ENCODE data around the gene MAPKAPK5.
A peak's percentile ranks its signal among the peaks of the same experiment; 100 is the strongest.

MAPKAPK5 gene

GRCh38 chr12:111858186-111858585 is 16.2 kb downstream of the MAPKAPK5 start:
- no peaks in the 10 kb centered on the region for H3K27me3 ChIP-seq (ENCODE audit: control insufficient read depth, insufficient read depth, low read length)

GRCh38 chr12:111858778-111859177 is 16.8 kb downstream of the MAPKAPK5 start:
- H3K36me3 ChIP-seq (ENCODE audit: control insufficient read depth, insufficient read depth, low read length), result peaks cover 5% of the 10 kb centered on the region; the same call in 1 of the 2 replicates
- H3K9me3 ChIP-seq (ENCODE audit: control insufficient read depth, insufficient read depth, low read length), result no peaks in the 10 kb centered on the region
- H3K27ac ChIP-seq (ENCODE audit: low read depth, low read length), result no peak overlapping the region
- H3K9ac ChIP-seq (ENCODE audit: low read depth, low read length), result no peak overlapping the region
- H3K4me1 ChIP-seq (ENCODE audit: control insufficient read depth, insufficient read depth, low read length), result peaks cover 6% of the 10 kb centered on the region
- no peak overlapping the region for H3K4me3 ChIP-seq (ENCODE audit: low read depth, low read length)
- no peaks in the 10 kb centered on the region for H3K27me3 ChIP-seq (ENCODE audit: control insufficient read depth, insufficient read depth, low read length)

More at GRCh38 chr12:111858186-111858585, 16.2 kb downstream of the MAPKAPK5 start:
- no peak overlapping the region for H3K27ac ChIP-seq (ENCODE audit: low read depth, low read length)
- H3K9ac ChIP-seq (ENCODE audit: low read depth, low read length), result no peak overlapping the region
- H3K4me3 ChIP-seq (ENCODE audit: low read depth, low read length), result no peak overlapping the region
- H3K4me1 ChIP-seq (ENCODE audit: control insufficient read depth, insufficient read depth, low read length), result peaks cover 6% of the 10 kb centered on the region
- H3K9me3 ChIP-seq (ENCODE audit: control insufficient read depth, insufficient read depth, low read length), result no peaks in the 10 kb centered on the region
- peaks cover 4% of the 10 kb centered on the region; the same call in 1 of the 2 replicates for H3K36me3 ChIP-seq (ENCODE audit: control insufficient read depth, insufficient read depth, low read length)

- Histone ChIP-seq H3K9me3 (ENCODE audit: control insufficient read depth, insufficient read depth, low read length) (no peaks in the 10 kb centered on the region), H3K36me3 (ENCODE audit: control insufficient read depth, insufficient read depth, low read length) (peaks cover 27% of the 10 kb centered on the region), H3K27ac (ENCODE audit: low read depth, low read length) (no peak overlapping the region), H3K9ac (ENCODE audit: low read depth, low read length) (no peak overlapping the region), H3K4me3 (ENCODE audit: low read depth, low read length) (no peak overlapping the region), H3K27me3 (ENCODE audit: control insufficient read depth, insufficient read depth, low read length) (no peaks in the 10 kb centered on the region), H3K4me1 (ENCODE audit: control insufficient read depth, insufficient read depth, low read length) (peaks cover 43% of the 10 kb centered on the region)
These were observed 22.9 kb downstream of the MAPKAPK5 start for GRCh38 chr12:111864913-111865312.

GRCh38 chr12:111867531-111867930 is 25.5 kb downstream of the MAPKAPK5 start:
- Histone ChIP-seq H3K9me3 (ENCODE audit: control insufficient read depth, insufficient read depth, low read length) (no peaks in the 10 kb centered on the region), H3K27ac (ENCODE audit: low read depth, low read length) (peak overlapping the region; percentile 92), H3K9ac (ENCODE audit: low read depth, low read length) (no peak overlapping the region), H3K4me1 (ENCODE audit: control insufficient read depth, insufficient read depth, low read length) (peaks cover 48% of the 10 kb centered on the region), H3K27me3 (ENCODE audit: control insufficient read depth, insufficient read depth, low read length) (no peaks in the 10 kb centered on the region), H3K4me3 (ENCODE audit: low read depth, low read length) (peak overlapping the region; percentile 25; the same call in 1 of the 2 replicates), H3K36me3 (ENCODE audit: control insufficient read depth, insufficient read depth, low read length) (peaks cover 54% of the 10 kb centered on the region)

GRCh38 chr12:111868676-111869588 is 26.9 kb downstream of the MAPKAPK5 start:
- no peaks in the 10 kb centered on the region for H3K27me3 ChIP-seq (ENCODE audit: control insufficient read depth, insufficient read depth, low read length)
- H3K36me3 ChIP-seq (ENCODE audit: control insufficient read depth, insufficient read depth, low read length), result peaks cover 63% of the 10 kb centered on the region
- peak overlapping the region; percentile 25 for H3K4me3 ChIP-seq (ENCODE audit: low read depth, low read length)
- H3K9me3 ChIP-seq (ENCODE audit: control insufficient read depth, insufficient read depth, low read length), result no peaks in the 10 kb centered on the region
- H3K4me1 ChIP-seq (ENCODE audit: control insufficient read depth, insufficient read depth, low read length), result peaks cover 48% of the 10 kb centered on the region
- H3K9ac ChIP-seq (ENCODE audit: low read depth, low read length), result peak overlapping the region; percentile 10; the same call in 1 of the 2 replicates
- H3K27ac ChIP-seq (ENCODE audit: low read depth, low read length), result peak overlapping the region; percentile 92

- H3K9ac ChIP-seq (ENCODE audit: low read depth, low read length), result no peak overlapping the region
- 0 out of 2 replicates have a peak overlapping the region, but pooled peaks have one; percentile 23 for H3K4me3 ChIP-seq (ENCODE audit: low read depth, low read length)
- peaks cover 64% of the 10 kb centered on the region for H3K36me3 ChIP-seq (ENCODE audit: control insufficient read depth, insufficient read depth, low read length)
- no peaks in the 10 kb centered on the region for H3K27me3 ChIP-seq (ENCODE audit: control insufficient read depth, insufficient read depth, low read length)
- peaks cover 48% of the 10 kb centered on the region for H3K4me1 ChIP-seq (ENCODE audit: control insufficient read depth, insufficient read depth, low read length)
- peak overlapping the region; percentile 92 for H3K27ac ChIP-seq (ENCODE audit: low read depth, low read length)
- no peaks in the 10 kb centered on the region for H3K9me3 ChIP-seq (ENCODE audit: control insufficient read depth, insufficient read depth, low read length)
These were observed 27.6 kb downstream of the MAPKAPK5 start for GRCh38 chr12:111869671-111870070.

- Histone ChIP-seq H3K36me3 (ENCODE audit: control insufficient read depth, insufficient read depth, low read length) (peaks cover 59% of the 10 kb centered on the region), H3K4me1 (ENCODE audit: control insufficient read depth, insufficient read depth, low read length) (peaks cover 48% of the 10 kb centered on the region), H3K9me3 (ENCODE audit: control insufficient read depth, insufficient read depth, low read length) (no peaks in the 10 kb centered on the region), H3K9ac (ENCODE audit: low read depth, low read length) (no peak overlapping the region), H3K4me3 (ENCODE audit: low read depth, low read length) (no peak overlapping the region), H3K27me3 (ENCODE audit: control insufficient read depth, insufficient read depth, low read length) (no peaks in the 10 kb centered on the region), H3K27ac (ENCODE audit: low read depth, low read length) (peak overlapping the region; percentile 92)
These were observed 28.2 kb downstream of the MAPKAPK5 start for GRCh38 chr12:111870216-111870615.

GRCh38 chr12:111870706-111871105 is 28.7 kb downstream of the MAPKAPK5 start:
- Histone ChIP-seq H3K9ac (ENCODE audit: low read depth, low read length) (no peak overlapping the region), H3K9me3 (ENCODE audit: control insufficient read depth, insufficient read depth, low read length) (no peaks in the 10 kb centered on the region), H3K4me3 (ENCODE audit: low read depth, low read length) (no peak overlapping the region), H3K27ac (ENCODE audit: low read depth, low read length) (peak overlapping the region; percentile 92), H3K27me3 (ENCODE audit: control insufficient read depth, insufficient read depth, low read length) (no peaks in the 10 kb centered on the region), H3K36me3 (ENCODE audit: control insufficient read depth, insufficient read depth, low read length) (peaks cover 63% of the 10 kb centered on the region), H3K4me1 (ENCODE audit: control insufficient read depth, insufficient read depth, low read length) (peaks cover 48% of the 10 kb centered on the region)

- Histone ChIP-seq H3K9me3 (ENCODE audit: control insufficient read depth, insufficient read depth, low read length) (no peaks in the 10 kb centered on the region), H3K9ac (ENCODE audit: low read depth, low read length) (no peak overlapping the region), H3K27ac (ENCODE audit: low read depth, low read length) (no peak overlapping the region), H3K27me3 (ENCODE audit: control insufficient read depth, insufficient read depth, low read length) (no peaks in the 10 kb centered on the region), H3K36me3 (ENCODE audit: control insufficient read depth, insufficient read depth, low read length) (peaks cover 73% of the 10 kb centered on the region), H3K4me3 (ENCODE audit: low read depth, low read length) (no peak overlapping the region), H3K4me1 (ENCODE audit: control insufficient read depth, insufficient read depth, low read length) (peaks cover 26% of the 10 kb centered on the region)
These were observed 31.1 kb downstream of the MAPKAPK5 start for GRCh38 chr12:111873113-111873512.

GRCh38 chr12:111881716-111882115 is 39.7 kb downstream of the MAPKAPK5 start:
- H3K36me3 ChIP-seq (ENCODE audit: control insufficient read depth, insufficient read depth, low read length), result peaks cover 89% of the 10 kb centered on the region
- no peaks in the 10 kb centered on the region for H3K9me3 ChIP-seq (ENCODE audit: control insufficient read depth, insufficient read depth, low read length)
- H3K27me3 ChIP-seq (ENCODE audit: control insufficient read depth, insufficient read depth, low read length), result no peaks in the 10 kb centered on the region
- no peaks in the 10 kb centered on the region for H3K4me1 ChIP-seq (ENCODE audit: control insufficient read depth, insufficient read depth, low read length)
- H3K9ac ChIP-seq (ENCODE audit: low read depth, low read length), result no peak overlapping the region
- no peak overlapping the region for H3K27ac ChIP-seq (ENCODE audit: low read depth, low read length)
- no peak overlapping the region for H3K4me3 ChIP-seq (ENCODE audit: low read depth, low read length)
